GM10266 (cell line): ENCODE data around the gene IRF3.
"Not testable (repeated sequence)": the region's sequence is repeated elsewhere in the genome, so short reads cannot be mapped to it uniquely, and the experiment has no call there.

ENCODE experiments used
- DNase-seq: peaks from one replicate; pipeline ENCODE4 v3.0.0; 2012; ENCODE audit errors: extremely low spot score
- CTCF ChIP-seq: IDR thresholded peaks from 2 replicates; pipeline ENCODE4 v1.5.1; 2012; ENCODE audit warnings: mild to moderate bottlenecking, low read depth; ENCODE audit not compliant: control insufficient read depth, insufficient read depth; ENCODE audit errors: missing control alignments

The IRF3 gene

DNA sequence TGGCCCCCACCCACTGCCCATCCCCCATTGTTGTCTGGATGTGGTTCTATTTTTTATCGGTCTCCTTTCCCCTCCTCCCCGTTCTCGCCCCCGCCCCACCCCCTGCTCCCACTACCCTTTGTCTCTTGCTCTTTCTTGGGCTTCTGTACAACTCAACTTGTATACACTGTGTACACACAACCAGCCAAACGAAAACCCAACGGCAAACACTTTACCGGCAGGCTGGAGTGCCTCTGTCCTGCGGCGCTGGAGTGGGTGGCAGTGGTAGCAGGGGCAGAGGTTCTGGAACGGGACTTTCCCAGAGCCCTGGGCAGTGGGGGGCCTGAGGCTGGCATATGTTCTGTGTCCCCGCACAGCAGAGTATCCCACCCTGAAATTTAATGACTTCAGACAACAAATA lies 39.4 kb downstream of the IRF3 start:
- no peak for DNase-seq
- no peak for TF ChIP-seq CTCF

DNA sequence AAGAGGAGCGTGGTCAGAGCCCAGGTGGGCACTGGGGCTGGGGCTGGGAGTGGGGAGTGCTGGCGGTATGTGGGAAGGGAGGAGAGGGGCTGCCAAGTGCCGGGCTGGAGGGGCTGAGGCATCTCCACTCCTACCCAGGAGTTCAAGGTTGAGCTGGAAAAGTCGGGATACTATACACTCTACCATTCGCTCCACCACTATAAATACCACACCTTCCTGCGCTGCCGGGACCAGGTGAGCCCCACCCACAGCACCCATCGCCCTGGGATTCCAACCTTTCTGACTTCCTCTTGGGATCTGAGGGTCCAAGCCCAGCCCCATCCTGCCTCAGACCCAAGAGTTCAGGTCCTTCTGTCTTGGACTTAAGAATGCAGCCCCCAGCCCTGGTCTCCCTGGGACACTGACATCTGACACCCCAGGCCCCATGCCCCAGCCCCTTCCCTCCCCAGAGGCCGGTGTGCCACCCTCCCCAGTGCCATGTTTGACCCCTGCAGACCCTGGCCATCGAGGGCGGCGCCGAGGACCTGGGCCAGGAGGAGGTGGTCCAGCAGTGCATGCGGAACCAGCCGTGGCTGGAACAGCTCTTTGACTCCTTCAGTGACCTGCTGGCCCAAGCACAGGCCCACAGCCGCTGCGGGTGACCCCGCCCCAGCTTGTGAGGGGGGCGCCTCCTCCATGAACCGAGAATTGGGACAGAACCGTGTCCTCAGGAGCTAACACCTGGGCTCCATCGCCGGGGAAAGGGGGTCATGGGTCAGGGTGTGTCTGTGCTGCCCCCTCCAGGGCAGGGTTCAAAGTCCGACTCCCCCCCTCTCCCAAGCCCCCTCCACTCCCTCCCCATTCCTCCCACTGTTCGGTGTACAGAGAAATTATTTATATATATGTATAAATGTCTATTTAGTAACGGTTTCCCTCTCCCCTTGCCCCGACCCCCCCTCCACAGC lies 40.4 kb downstream of the IRF3 start:
- TF ChIP-seq CTCF, result no peak

DNA sequence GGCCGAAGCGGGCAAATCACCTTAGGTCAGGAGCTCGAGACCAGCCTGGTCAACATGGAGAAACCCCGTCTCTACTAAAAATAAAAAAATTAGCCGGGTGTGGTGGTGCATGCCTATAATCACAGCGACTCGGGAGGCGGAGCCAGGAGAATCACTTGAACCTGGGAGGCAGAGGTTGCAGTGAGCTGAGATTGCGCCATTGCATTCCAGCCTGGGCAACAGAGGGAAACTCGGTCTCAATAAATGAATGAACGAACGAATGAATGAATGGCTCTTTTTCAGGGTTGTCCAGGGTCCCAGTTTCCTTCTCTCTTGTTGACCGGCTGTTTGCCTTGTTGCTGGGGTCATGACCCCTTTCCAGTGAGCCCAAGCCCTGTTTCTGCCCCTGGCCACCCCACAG lies 47.8 kb downstream of the IRF3 start:
- DNase-seq, result not testable (repeated sequence)

More for the DNA sequence above, 40.4 kb downstream of the IRF3 start:
- no peak for DNase-seq

GRCh38 chr19:49616945-49617344 lies 48.7 kb downstream of the IRF3 start:
- no peak for TF ChIP-seq CTCF
- DNase-seq, result no peak

DNA sequence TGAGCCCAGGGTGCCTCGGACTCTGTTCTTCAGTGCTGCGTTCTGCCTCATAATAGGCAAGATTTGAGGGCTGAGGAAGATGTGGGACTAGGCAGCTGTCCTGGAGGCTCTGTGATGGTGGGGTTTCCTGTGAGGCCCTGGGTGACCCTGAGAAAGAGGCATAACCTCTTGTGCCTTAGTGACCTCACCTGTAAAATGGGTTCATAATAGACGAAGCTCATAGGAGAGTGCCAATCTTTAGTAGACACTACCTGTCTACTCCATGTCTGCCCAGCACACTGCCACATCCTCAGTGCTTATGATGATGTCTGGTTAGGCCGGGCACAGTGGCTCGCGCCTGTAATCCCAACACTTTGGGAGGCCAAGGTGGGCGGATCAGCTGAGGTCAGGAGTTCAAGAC lies 49.1 kb downstream of the IRF3 start:
- no peak for TF ChIP-seq CTCF
- no peak for DNase-seq

DNA sequence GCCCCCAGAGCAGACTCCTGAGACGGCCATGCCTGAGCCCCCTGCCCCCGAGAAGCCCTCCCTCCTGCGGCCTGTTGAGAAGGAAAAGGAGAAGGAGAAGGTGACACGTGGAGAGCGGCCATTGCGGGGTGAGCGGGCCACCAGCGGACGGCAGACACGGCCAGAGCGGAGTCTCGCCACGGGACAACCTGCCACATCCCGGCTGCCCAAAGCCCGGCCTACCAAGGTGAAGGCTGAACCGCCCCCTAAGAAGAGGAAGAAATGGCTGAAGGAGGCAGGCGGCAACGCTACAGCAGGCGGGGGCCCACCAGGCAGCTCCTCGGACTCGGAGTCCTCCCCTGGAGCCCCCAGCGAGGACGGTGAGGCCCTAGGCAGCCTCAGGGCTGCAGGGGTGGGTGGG lies 49.8 kb downstream of the IRF3 start:
- DNase-seq, result no peak
- TF ChIP-seq CTCF, result no peak

- DNase-seq, result no peak
- no peak for TF ChIP-seq CTCF
These were observed 51.4 kb downstream of the IRF3 start for GRCh38 chr19:49614096-49614833.
